Liver (tissue), 9 donors: ENCODE results near the gene ZNF513. TPM values are rescaled to one million over a fixed set of nuclear protein-coding genes. Genes with fewer than 3 reads are reported as not detected.

ENCODE experiments used
- DNase-seq: peaks from one replicate; pipeline ENCODE4 v3.0.0-alpha.2; 2017; ENCODE audit warnings: low spot score
- H3K27ac ChIP-seq, 2 donors: one replicate each; pipeline ENCODE4 v1.7.0; 2013; ENCODE audit warnings: inconsistent platforms in 2 of 2, low read length in 2 of 2, control low read depth in 1 of 2, low read depth in 1 of 2, mild to moderate bottlenecking in 1 of 2
- H3K27me3 ChIP-seq, 4 donors: one replicate each; pipeline versions ENCODE4 v1.6.1 to v1.7.0; 2013; ENCODE audit warnings: low read length in 3 of 4, inconsistent platforms in 1 of 4, mild to moderate bottlenecking in 1 of 4, moderate library complexity in 1 of 4; ENCODE audit not compliant: control insufficient read depth in 4 of 4, insufficient read depth in 4 of 4
- H3K36me3 ChIP-seq, 4 donors: one replicate each; pipeline versions ENCODE4 v1.6.1 to v1.7.0; 2013; ENCODE audit warnings: low read length in 3 of 4, mild to moderate bottlenecking in 3 of 4, low read depth in 1 of 4, moderate library complexity in 1 of 4; ENCODE audit not compliant: control insufficient read depth in 4 of 4, insufficient read depth in 3 of 4
- H3K4me1 ChIP-seq, 4 donors: one replicate each; pipeline versions ENCODE4 v1.6.1 to v1.7.0; 2013; ENCODE audit warnings: low read length in 3 of 4, mild to moderate bottlenecking in 3 of 4, moderate library complexity in 1 of 4; ENCODE audit not compliant: control insufficient read depth in 4 of 4, insufficient read depth in 4 of 4
- H3K4me3 ChIP-seq, 3 donors: one replicate each; pipeline versions ENCODE4 v1.6.1 to v1.7.0; 2013; ENCODE audit warnings: low read length in 3 of 3, control low read depth in 1 of 3, low read depth in 1 of 3, mild to moderate bottlenecking in 1 of 3
- H3K9ac ChIP-seq, 2 donors: one replicate each; pipeline ENCODE4 v1.7.0; 2013; ENCODE audit warnings: low read length in 2 of 2, mild to moderate bottlenecking in 2 of 2, moderate library complexity in 2 of 2, control low read depth in 1 of 2, low read depth in 1 of 2
- H3K9me3 ChIP-seq, 4 donors: one replicate each; pipeline versions ENCODE4 v1.6.1 to v1.7.0; 2013; ENCODE audit warnings: low read length in 3 of 4; ENCODE audit not compliant: control insufficient read depth in 4 of 4
- ATF3 ChIP-seq: IDR thresholded peaks from 2 replicates; pipeline ENCODE4 v1.6.1; 2016; ENCODE audit warnings: antibody characterized with exemption
- EGR1 ChIP-seq, 2 donors: IDR thresholded peaks; 2 replicates each; pipeline ENCODE4 v1.6.1; 2016 to 2018; ENCODE audit warnings: antibody characterized with exemption in 2 of 2, low read depth in 2 of 2
- FOXA1 ChIP-seq: IDR thresholded peaks from 2 replicates; pipeline ENCODE4 v1.6.1; 2016; ENCODE audit warnings: antibody characterized with exemption
- FOXA2 ChIP-seq: IDR thresholded peaks from 2 replicates; pipeline ENCODE4 v1.6.1; 2016; ENCODE audit warnings: antibody characterized with exemption
- GABPA ChIP-seq, 2 donors: IDR thresholded peaks in 1 of 2; conservative IDR thresholded peaks in 1 of 2; 2 replicates each; pipeline ENCODE4 v1.6.1; 2016; ENCODE audit warnings: antibody characterized with exemption in 2 of 2, mild to moderate bottlenecking in 1 of 2, moderate library complexity in 1 of 2
- HNF4A ChIP-seq, 2 donors: conservative IDR thresholded peaks; 2 replicates each; pipeline ENCODE4 v1.6.1; 2016; ENCODE audit warnings: antibody characterized with exemption in 2 of 2, mild to moderate bottlenecking in 2 of 2
- HNF4G ChIP-seq: IDR thresholded peaks from 2 replicates; pipeline ENCODE4 v1.6.1; 2016; ENCODE audit warnings: antibody characterized with exemption
- JUND ChIP-seq, 2 donors: IDR thresholded peaks; 2 replicates each; pipeline ENCODE4 v1.6.1; 2016; ENCODE audit warnings: antibody characterized with exemption in 2 of 2
- MAX ChIP-seq: IDR thresholded peaks from 2 replicates; pipeline ENCODE4 v1.6.1; 2016; ENCODE audit warnings: antibody characterized with exemption
- NR2F2 ChIP-seq: IDR thresholded peaks from 2 replicates; pipeline ENCODE4 v1.6.1; 2016; ENCODE audit warnings: antibody characterized with exemption
- RAD21 ChIP-seq, 2 donors: IDR thresholded peaks; 2 replicates each; pipeline ENCODE4 v1.6.1; 2016; ENCODE audit warnings: antibody characterized with exemption in 2 of 2, mild to moderate bottlenecking in 2 of 2
- REST ChIP-seq: IDR thresholded peaks from 2 replicates; pipeline ENCODE4 v1.6.1; 2016; ENCODE audit warnings: antibody characterized with exemption, mild to moderate bottlenecking
- RXRA ChIP-seq, 2 donors: IDR thresholded peaks; 2 replicates each; pipeline ENCODE4 v1.6.1; 2017 to 2018; ENCODE audit warnings: antibody characterized with exemption in 2 of 2, mild to moderate bottlenecking in 1 of 2
- SP1 ChIP-seq: IDR thresholded peaks from 2 replicates; pipeline ENCODE4 v1.6.1; 2018; ENCODE audit warnings: antibody characterized with exemption, mild to moderate bottlenecking
- TAF1 ChIP-seq: conservative IDR thresholded peaks from 2 replicates; pipeline ENCODE4 v1.6.1; 2016; ENCODE audit warnings: antibody characterized with exemption, mild to moderate bottlenecking
- YY1 ChIP-seq: IDR thresholded peaks from 2 replicates; pipeline ENCODE4 v1.6.1; 2016; ENCODE audit warnings: antibody characterized with exemption, mild to moderate bottlenecking
- ZBTB33 ChIP-seq: IDR thresholded peaks from 2 replicates; pipeline ENCODE4 v1.6.1; 2016; ENCODE audit warnings: antibody characterized with exemption
- WGBS: extraction: QIAGEN DNeasy Blood & Tissue Kit; methylation state at CpG from one replicate; pipeline ENCODE4 v1.1.7; 2013; 5-methylcytosine and 5-hydroxymethylcytosine counted together
- polyA plus RNA-seq, 2 donors: library from polyadenylated mRNA; stranded (reverse) in 1 of 2; unstranded in 1 of 2; fragments of 200-250 nt in 1 of 2; fragments of >200 nt in 1 of 2; fragmentation: Nextera tagmentation in 1 of 2; extraction: Ambion mirVana in 1 of 2; gene quantifications; one replicate each; pipeline versions ENCODE4 v1.2.1 to v1.2.3, GENCODE V29; 2013 to 2015
- total RNA-seq, 2 donors: library from RNA; depleted of rRNA; stranded (reverse); fragments of >200 nt; gene quantifications; one replicate each; pipeline ENCODE4 v1.2.3, GENCODE V29; 2014
- TF ChIP-seq, protein P1 (sequence below): fragments of 150-350 bp; IDR thresholded peaks from 2 replicates; pipeline ENCODE4 v1.5.1; 2017; ENCODE audit warnings: improper control_type of control experiment, low read depth, low read length; ENCODE audit not compliant: missing input control
- donor health status: healthy.
- donor health status: healthy.
- donor health status: healthy.
- donor health status: healthy.
- donor health status: healthy.

ZNF513 gene
- total and polyA plus RNA-seq, 4 donors = 2.9 to 11.2 (median 8.6) TPM

DNA sequence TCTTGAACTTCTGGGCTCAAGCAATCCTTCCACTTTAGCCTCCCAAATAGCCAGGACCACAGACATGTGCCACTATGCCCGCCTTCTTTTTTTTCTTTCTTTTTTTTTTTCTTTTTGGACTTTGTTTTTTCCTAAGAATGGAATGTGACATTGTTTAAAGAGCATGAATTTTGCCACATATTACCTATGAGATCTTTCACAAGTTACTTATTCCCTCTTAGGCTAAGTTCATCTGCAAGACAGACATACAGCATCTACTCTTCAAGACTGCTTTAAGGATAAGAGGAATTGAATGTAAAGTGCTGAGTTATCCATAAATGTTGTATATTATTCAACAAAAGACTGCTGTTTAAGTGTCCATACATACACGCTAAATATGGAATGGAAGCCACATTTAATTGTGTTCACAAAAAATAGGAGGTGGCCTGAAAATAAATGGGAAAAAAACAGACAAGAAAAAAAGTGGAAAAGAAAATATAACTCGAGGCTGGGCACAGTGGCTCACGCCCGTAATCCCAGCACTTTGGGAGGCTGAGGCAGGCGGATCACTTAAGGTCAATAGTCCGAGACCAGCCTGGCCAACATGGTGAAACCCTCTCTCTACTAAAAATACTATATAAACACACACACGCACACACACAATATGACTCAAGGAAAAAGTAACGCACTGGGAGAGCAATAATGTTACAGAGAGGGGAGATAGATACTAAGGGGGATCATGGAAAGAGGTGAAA lies 32.1 kb upstream of the ZNF513 start:
- H3K4me1 ChIP-seq = peaks cover 4 to 19% (median 13%) of the 10 kb centered on the region in 4 donors
- DNase-seq = no peak
- no peak overlapping the region for H3K9ac ChIP-seq
- 88% methylated on average over 9 of the region's 9 CpGs for WGBS
- TF ChIP-seq RAD21 (IDR thresholded peaks at IDR 0.05) (no peak), JUND (IDR thresholded peaks at IDR 0.05) (no peak), FOXA1 (no peak), ZBTB33 (no peak), ATF3 (no peak), REST (no peak), MAX (no peak), NR2F2 (no peak), HNF4G (no peak), FOXA2 (no peak), YY1 (no peak), RXRA (IDR thresholded peaks at IDR 0.05) (no peak), TAF1 (no peak), GABPA (IDR thresholded peaks at IDR 0.05 in 1 of 2, conservative IDR thresholded peaks at IDR 0.05 in 1 of 2) (no peak), HNF4A (conservative IDR thresholded peaks at IDR 0.05) (no peak), SP1 (no peak), EGR1 (IDR thresholded peaks at IDR 0.05; ENCODE audit: low read depth in 2 of 2) (no peak)
- TF ChIP-seq, protein P1, sequence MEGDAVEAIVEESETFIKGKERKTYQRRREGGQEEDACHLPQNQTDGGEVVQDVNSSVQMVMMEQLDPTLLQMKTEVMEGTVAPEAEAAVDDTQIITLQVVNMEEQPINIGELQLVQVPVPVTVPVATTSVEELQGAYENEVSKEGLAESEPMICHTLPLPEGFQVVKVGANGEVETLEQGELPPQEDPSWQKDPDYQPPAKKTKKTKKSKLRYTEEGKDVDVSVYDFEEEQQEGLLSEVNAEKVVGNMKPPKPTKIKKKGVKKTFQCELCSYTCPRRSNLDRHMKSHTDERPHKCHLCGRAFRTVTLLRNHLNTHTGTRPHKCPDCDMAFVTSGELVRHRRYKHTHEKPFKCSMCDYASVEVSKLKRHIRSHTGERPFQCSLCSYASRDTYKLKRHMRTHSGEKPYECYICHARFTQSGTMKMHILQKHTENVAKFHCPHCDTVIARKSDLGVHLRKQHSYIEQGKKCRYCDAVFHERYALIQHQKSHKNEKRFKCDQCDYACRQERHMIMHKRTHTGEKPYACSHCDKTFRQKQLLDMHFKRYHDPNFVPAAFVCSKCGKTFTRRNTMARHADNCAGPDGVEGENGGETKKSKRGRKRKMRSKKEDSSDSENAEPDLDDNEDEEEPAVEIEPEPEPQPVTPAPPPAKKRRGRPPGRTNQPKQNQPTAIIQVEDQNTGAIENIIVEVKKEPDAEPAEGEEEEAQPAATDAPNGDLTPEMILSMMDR = no peak
- no peak overlapping the region for H3K4me3 ChIP-seq
- H3K27me3 ChIP-seq = no peaks in the 10 kb centered on the region
- no peaks in the 10 kb centered on the region for H3K9me3 ChIP-seq
- H3K36me3 ChIP-seq = no peaks in the 10 kb centered on the region
- no peak overlapping the region for H3K27ac ChIP-seq
